SK-N-MC (cell line): ENCODE results near the gene TMCC2.

Experiments
- EZH2 ChIP-seq: fragments of 200-600 bp; sonication (generic); IDR thresholded peaks from one replicate; pipeline ENCODE4 v1.6.1; 2017; ENCODE audit warnings: antibody characterized with exemption
- POLR2AphosphoS5 ChIP-seq: IDR thresholded peaks from 2 replicates; pipeline ENCODE4 v1.6.1; 2012; ENCODE audit warnings: mild to moderate bottlenecking, low read depth, low read length, borderline replicate concordance

- no peak for TF ChIP-seq POLR2AphosphoS5
- no peak for TF ChIP-seq EZH2
Measured at GRCh38 chr1:205268846-205269680, 41.3 kb downstream of the TMCC2 start.
